HG02571 (cell line): ENCODE results near the gene DRG1.
"Not testable (repeated sequence)": the region's sequence is repeated elsewhere in the genome, so short reads cannot be mapped to it uniquely, and the experiment has no call there.

Experiments
- ATAC-seq: cut with Tn5 transposase; IDR thresholded peaks from one replicate; pipeline ENCODE4 v1.9.1; 2021; ENCODE audit warnings: mild to moderate bottlenecking, moderate library complexity; ENCODE audit not compliant: unreplicated experiment

The DRG1 gene, protein sequence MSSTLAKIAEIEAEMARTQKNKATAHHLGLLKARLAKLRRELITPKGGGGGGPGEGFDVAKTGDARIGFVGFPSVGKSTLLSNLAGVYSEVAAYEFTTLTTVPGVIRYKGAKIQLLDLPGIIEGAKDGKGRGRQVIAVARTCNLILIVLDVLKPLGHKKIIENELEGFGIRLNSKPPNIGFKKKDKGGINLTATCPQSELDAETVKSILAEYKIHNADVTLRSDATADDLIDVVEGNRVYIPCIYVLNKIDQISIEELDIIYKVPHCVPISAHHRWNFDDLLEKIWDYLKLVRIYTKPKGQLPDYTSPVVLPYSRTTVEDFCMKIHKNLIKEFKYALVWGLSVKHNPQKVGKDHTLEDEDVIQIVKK

DNA sequence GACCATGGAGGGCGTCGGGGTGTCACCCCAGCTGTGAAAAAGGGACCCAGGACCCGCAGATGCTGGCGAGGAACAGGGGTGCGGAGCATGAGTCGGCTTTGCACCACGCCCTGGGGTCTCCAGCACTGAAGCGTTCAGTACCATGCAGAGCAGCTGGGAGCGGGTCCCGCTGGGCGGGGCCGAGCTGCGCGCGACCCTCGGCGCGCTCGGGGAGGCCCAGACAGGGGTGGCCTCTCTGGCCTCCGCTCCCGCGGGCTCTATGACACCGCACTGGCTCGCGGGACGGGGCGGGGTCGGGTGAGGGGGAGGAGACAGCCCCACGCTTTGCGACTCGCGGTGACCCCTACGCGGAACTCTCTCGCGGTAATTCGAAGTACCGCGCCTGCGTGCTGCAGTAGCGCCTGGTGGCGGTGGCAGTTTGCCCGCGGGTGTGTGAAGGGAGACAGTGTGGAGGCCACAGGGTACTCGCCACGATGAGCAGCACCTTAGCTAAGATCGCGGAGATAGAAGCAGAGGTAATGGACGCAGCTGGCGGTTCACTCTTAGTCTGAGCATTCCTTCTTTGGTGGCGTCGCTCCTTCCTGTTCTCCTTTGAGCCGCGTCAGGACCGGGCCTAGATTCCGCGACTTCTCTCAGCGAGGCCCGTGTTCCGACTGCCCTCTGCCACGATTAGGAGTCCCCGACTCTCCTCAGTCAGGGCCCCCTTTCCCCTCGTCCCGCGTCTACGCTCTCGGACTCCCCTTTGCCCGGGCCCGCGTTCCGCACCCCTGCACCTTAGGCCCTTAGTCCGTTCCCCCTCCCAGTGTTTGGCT, at the start of gene DRG1:
DRG1 (plus strand) TSS at position 394 of the 812 bp plus-strand sequence; CDS start at position 474, 80 bp downstream.
- peak; percentile 93 for ATAC-seq

DNA sequence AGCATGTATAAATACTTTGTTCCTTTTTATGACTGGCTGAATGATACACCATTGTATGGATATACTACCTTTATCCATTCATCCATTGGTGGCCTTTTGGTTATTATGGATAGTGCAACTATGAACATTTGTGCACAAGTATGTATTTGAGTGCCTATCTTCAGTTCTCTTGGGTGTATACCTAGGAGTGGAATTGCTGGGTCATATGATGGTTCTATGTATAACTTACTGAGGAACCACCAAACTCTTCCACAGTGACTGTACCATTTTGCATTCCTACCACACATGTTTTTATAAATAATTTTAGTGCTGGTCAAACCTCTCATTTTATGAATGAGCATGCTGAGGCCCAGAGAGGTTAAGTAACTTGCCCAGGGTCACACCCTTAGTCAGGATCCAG, 49.4 kb upstream of the DRG1 start:
- ATAC-seq = no peak

DNA sequence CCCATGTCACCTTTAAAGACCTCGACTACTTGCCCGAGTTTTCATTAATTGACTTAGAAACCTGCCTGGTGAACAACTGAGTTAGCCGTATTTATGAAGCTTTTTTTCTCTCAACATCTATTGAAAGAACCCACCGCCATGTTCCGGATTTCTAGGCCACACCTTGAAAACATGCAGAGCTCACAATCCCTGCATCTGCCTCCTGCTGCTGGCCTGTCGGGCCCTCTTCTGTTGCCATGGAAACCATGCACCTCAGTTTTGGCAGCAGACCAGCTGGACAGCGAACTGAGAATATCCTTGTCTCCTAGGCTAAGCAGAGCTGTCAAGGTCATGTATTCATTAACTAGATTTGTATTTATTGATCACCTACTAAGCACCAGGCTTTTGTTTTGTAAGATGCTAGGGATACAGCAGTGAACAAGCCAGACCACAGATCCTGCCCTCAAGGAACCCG, 49.0 kb upstream of the DRG1 start:
- ATAC-seq = no peak

DNA sequence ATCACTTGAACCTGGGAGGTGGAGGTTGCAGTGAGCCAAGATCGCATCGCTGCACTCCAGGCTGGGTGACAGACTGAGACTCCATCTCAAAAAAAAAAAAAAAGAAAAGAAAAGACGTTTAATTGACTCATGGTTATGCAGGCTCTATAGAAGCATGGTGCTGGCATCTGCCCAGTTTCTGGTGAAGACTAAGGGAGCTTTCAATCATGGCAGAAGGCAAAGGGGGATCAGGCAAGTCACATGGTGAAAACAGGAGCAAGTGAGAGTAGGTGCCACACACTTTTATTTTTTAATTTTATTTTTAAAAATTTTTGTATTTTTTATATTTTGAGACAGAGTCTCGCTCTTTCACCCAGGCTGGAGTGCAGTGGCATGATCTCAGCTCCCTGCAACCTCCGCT, 44.9 kb upstream of the DRG1 start:
- ATAC-seq = no peak

DNA sequence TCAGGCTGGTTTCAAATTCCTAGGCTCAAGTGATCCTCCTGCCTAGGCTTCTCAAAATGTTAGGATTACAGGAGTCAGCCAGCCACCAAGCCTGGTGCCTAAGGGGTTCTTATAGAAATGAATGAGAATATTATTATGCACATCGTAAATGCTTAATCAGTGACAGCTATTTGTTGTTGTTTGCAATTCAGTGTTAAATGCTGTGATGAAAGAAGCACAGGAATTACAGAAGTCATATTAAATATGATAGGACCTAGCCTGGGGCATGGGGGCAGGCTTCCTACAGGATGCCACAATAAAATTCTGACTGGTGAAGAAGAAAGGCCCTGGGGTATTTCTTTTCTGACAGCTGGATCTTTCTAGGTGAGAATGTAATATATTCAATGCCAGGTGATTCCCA, 39.4 kb upstream of the DRG1 start:
- no peak for ATAC-seq

DNA sequence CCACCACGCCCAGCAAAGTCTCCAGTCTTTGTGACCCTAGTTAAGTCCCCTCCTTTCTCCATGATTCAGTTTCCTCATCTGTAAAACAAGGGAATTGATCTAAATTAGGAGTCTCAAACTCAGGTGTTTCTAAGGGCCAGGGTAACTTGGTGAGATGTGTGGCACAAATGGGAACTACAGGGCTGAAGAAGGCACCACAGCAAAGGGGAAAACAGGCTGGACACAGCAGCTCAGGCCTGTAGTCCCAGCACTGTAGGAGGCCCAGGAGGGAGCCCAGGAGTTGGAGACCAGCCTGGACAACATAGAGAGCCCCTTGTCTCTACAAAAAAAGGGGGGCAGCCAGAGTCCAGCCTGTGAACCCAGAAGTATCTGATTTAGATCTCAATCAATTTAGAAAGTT, 37.7 kb upstream of the DRG1 start:
- no peak for ATAC-seq

DNA sequence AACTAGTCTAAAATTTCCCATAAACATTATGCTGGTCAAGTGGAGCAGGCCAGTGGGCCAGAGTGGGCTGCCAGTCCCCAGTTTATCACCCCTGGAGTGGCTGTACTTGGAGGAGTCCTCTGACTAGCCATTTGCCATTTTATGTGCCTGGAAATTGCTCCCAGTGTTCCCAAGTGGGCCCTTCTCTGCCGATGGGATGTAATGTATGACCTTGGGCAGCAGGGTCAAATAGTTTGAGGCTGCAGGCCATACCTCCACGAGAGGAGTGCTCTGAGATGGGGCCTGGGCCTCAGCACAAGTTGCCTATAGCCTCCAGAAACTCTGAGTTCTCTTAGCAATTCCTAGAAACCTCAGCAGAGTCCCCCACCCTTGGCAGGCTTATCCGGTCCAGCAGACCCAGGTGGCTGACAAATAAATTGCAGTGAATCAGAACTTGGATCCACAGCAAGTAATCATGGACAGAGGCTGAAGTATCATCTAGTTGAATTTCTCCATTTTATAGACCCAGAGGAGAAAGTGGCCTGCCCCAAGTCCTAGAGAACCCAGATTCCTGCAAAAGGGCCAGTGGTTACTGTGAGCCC, 35.4 kb upstream of the DRG1 start:
- no peak for ATAC-seq

DNA sequence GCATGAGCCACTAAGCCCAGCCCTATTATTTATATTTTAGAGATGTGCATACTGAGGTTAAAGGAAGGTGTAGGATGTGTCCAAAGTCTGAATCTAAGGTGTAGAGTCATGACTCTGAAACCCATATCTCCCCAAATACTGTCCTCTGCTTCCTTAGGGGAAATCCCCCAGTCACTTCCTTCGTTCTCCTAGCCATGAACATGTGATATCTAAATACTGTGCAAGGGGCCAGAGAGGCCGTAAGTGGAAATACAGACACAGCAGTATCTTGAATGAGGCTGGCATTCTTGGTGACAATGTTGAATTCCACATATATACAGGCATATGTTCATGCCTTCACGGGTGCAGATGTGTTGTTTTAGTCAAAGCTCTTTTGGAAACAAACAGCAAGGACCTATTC, 32.0 kb upstream of the DRG1 start:
- ATAC-seq = no peak

DNA sequence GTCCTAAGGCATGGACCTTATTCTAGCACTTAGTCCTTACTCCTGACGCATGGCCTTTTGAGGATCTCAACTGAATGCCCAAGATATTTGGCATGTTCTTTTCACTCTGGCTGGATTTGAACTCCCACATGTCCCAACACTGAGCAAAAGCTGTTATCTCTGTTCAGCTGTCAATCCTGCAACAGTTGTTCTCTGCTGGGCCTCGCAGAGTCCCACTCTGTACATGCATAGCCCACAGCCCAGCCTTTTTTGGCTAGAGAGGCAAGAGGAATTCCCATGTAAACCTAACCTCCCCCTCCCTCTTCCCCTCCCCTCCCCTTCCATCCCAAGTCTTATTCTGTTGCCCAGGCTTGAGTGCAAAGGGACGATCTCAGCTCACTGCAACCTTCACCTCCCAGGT, 21.8 kb upstream of the DRG1 start:
- ATAC-seq = no peak

DNA sequence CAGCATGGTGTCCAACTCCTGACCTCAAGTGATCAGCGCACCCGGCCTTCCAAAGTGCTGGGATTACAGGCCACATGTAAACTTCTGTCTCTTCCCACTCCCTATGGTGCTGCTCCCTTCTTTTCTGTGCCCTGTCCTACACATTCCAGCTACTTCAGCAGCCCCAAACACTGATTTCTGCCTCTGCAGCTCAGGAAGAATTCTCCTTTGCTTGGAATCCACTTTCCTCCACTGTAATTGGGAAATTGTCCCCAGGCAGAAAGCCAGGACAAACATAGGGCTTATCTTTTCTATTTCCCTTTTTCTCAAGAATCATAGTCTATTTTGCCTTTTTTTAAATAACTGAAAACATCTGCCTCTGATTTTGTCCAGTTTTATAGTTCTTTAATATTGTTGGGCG, 21.3 kb upstream of the DRG1 start:
- ATAC-seq = no peak

DNA sequence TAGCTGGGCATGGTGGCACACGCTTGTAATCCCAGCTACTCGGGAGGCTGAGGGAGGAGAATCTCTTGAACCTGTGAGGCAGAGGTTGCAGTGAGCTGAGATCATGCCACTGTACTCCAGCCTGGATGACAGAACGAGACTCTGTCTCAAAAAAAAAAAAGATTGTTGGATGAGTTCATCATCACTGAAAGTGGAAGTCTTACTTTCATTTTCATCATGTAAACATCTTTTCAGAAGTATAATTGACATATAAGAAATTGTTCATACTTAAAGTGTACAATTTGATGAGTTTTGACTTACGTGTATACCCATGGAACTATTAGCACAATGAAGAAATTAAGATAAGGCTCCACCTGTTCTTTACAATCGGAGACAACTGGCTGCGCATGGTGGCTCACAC, 20.8 kb upstream of the DRG1 start:
- ATAC-seq = not testable (repeated sequence)

DNA sequence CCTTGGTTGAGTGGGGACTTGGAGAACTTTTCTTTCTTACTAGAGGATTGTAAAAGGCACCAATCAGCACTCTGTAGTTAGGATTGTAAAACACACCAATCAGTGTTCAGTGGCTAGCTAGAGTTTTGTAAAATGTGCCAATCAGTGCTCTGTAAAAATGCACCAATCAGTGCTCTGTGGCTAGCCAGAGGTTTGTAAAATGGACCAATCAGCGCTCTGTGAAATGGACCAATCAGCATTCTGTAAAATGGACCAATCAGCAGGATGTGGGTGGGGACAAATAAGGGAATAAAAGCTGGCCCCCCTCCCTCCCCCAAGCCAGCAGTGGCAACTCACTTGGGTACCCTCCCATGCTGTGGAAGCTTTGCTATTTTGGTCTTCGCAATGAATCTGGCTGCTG, 5.5 kb upstream of the DRG1 start:
- ATAC-seq = no peak

DNA sequence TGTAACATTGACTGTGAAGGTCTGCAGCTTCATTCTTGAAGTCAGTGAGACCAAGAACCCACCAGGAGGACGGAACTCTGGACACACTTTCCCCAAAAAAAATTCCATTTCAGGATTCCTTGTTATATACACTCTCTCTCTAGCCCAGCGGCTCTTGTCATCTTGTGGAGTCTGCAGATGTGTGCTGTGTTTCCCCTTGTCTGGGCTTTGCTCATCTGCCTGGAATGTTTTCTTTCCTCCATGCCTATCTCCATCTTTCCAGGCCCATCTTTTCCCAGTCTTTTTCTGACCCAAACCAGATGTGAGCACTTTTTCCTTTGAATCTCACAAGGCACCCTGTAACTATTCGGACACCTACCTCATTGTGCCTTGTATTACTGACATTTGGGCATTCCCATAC, 5.1 kb upstream of the DRG1 start:
- ATAC-seq = no peak

DNA sequence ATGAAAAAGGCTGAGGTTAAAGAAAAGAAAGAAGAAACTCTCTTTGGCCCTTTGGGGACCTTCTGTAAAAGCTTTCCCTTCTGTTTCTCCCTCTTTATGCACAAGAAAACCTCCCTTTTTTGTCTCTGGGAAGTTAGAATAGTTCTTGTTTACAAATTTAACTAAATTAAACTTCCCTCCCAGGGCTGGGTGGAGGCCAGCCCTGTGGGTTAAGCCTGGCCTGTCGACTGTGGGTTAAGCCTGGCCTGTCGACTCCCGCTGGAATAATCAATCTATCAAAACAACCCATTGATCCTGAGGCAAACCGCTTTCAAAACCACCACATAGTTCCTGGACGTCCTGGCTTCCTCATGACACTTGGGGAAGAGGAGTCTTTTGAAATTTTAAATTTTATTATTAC, 1.2 kb upstream of the DRG1 start:
- no peak for ATAC-seq

DNA sequence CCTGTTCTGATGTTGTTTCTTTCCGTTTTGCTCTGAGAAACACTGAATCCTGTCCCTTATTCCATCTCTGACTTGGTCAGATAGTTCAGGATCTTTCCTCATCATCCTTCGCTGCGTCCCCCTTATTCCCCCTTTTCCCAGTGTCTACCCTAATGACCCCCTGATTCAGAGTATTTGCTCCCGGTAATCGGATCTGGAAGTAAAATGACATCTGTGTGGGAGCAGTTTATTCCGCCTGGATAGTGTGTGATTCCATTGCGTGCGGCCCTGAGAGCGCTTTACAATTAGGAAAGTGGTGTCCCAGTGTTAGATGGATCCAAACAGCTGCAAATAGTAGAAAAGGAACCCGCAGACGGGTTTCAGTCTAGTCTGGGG, 606 bp downstream of the DRG1 start:
- ATAC-seq = no peak

DNA sequence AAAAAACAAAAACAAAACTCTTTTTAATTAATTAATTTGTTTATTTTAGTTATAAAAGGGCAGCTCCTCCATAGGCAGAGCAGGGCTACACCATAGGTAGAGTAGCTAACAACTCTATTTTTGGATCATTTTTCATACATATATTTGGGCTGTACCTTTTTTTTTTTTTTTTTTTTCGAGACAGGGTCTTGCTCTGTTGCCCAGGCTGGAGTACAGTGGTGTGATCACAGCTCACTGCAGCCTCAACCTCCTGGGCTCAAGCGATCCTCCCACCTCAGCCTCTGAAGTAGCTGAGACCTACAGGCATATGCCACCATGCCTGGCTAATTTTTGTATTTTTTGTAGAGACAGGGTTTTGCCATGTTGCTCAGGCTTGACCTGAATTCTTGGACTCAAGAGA, 2.9 kb downstream of the DRG1 start:
- not testable (repeated sequence) for ATAC-seq

DNA sequence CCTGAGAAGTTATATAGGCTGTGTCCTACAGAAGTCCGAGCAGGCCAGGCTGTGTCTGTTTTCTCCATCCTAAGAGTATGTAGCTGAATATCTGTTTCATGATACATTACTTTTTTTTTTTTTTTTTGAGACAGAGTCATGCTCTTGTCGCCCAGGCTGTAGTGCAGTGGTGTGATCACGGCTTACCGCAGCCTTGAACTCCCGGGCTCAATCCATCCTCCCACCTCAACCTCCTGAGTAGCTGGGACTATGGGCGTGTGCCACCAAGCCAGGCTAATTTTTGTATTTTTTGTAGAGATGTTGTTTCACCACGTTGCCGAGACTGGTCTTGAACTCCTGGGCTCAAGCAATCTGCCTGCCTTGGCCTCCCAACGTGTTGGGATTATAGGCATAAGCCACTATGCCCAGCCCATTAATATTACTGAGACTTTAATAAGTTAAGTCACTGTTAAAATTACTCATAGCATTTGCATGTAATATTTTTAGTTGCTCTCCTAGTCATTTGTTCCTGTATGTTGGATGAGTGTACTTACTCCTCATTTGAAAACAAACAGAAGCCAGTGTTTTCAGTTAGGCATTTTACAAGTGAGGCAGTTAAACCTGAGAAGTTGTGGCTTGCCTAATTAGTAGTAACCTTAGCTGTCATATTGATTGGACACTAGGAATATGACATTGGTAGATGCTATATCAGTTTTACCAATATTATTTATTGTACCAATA, 26.1 kb downstream of the DRG1 start:
- no peak for ATAC-seq

DNA sequence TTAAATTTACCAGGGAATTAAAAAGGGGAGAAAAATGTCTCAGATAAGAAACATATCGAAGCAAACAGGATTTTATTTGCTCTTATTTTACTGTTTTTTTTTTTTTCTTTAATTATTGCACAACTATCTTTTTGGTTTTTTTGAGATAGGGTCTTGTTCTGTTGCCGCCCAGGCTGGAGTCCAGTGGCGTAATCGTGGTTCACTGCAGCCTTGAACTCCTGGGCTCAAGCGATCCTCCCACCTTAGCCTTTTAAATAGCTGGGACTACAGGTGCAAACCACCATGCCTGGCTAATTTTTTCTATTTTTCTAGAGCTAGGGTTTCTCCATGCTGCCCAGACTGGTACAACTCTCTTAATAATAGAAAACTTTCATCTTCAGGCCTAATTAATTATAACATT, 32.5 kb downstream of the DRG1 start:
- no peak for ATAC-seq

DNA sequence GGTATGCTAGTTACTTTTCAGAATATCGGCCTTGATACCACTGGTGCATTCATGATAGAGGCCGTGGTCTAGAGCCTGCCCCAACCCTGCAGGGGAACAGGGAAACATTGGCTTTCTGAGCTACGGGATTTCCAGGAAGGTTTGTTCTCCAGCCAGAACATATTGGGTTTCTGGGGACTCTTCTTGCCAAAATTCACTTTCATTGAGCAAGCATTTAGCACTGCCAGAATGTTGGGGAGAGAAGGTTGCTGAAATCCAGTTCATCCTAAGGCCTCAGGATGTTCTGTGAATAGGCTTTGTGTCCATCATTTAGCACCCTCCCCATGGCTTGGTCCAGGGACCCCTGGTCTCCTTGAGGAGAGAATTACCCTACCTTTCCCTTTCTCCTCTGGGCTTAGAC, 36.7 kb downstream of the DRG1 start:
- no peak for ATAC-seq

DNA sequence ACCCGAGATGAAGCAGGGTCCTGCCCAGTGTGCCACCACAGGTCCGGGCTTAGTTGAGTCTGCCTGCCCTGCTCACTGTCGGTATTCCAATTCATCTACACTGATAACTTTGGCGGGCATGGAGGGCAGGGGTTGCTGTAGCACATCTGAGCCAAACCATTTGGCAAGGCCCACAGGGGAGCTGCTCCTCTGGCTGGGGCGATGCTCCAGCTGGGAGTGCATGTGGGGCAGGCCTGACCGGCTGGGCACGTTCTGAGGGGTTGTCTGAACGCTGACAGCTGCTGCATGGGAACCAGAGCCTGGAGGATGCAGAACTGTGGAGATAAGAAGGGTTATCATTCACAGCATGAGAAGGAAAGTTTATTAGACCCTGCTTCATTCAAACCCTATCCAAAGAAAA, 40.4 kb downstream of the DRG1 start:
- no peak for ATAC-seq

DNA sequence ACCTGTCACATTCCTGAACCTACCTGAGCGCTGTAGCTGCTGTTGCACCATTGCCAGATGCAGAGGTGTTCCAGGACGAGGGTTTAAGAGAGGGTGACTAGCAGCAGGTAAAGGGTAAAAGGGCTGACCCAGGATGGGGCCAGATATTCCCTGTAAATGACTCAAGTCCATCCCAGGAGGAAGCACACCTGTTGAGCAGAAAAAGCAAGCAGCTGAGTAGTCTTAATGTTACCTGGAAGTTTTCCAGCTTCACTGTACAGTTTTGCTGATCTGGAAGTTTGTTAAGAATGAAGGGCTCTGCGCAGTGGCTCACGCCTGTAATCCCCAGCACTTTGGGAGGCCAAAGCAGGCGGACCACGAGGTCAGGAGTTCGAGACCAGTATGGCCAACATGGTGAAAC, 41.3 kb downstream of the DRG1 start:
- no peak for ATAC-seq
